A549 (cell line): Measurements from ENCODE around the gene FOXN4.

Experiments
- CTCF ChIP-seq: fragments of >200 bp; sonication (Bioruptor Twin); formaldehyde crosslinking; IDR thresholded peaks from 3 replicates; pipeline ENCODE4 v1.5.1; 2016
- JUN ChIP-seq, 2 experiments: fragments of >200 bp; sonication (Bioruptor Twin); formaldehyde crosslinking; IDR thresholded peaks; 2 replicates in 1 of 2; 3 replicates in 1 of 2; pipeline ENCODE4 v1.6.1; 2016 to 2017
- POLR2A ChIP-seq: IDR thresholded peaks from 2 replicates; pipeline ENCODE4 v1.6.1; 2012; ENCODE audit warnings: mild to moderate bottlenecking, low read length
- RARB ChIP-seq: fragments of 250-450 bp; sonication (Bioruptor Pico); IDR thresholded peaks from 2 replicates; pipeline ENCODE4 v1.8.0; 2021; ENCODE audit warnings: mild to moderate bottlenecking, moderate library complexity

GRCh38 chr12:109228664-109229063 lies 80.4 kb downstream of the FOXN4 start:
- TF ChIP-seq CTCF (no peak), JUN (IDR thresholded peaks at IDR 0.05) (no peak), POLR2A (no peak), RARB (CRISPR knock-in tag) (no peak)
